ENCODE data around the gene BICC1.
A peak's percentile ranks its signal among the peaks of the same experiment; 100 is the strongest.

Gene BICC1

GRCh38 chr10:58608351-58608750, 95.7 kb downstream of the BICC1 start:
- no peak for DNase-seq

GRCh38 chr10:58608826-58609531, 96.3 kb downstream of the BICC1 start:
- no peak for DNase-seq

- DNase-seq = no peak
Measured at GRCh38 chr10:58609532-58610150, 97.0 kb downstream of the BICC1 start.

- no peak for DNase-seq
Measured at GRCh38 chr10:58615237-58615935, 102.7 kb downstream of the BICC1 start.

- DNase-seq = no peak
Measured at GRCh38 chr10:58618158-58618676, 105.5 kb downstream of the BICC1 start.

GRCh38 chr10:58621379-58622077, 108.9 kb downstream of the BICC1 start:
- DNase-seq = no peak

GRCh38 chr10:58622246-58622645, 109.6 kb downstream of the BICC1 start:
- DNase-seq = no peak

- no peak for DNase-seq
Measured at GRCh38 chr10:58625070-58625469, 112.4 kb downstream of the BICC1 start.

GRCh38 chr10:58627392-58627791, 114.7 kb downstream of the BICC1 start:
- no peak for DNase-seq

GRCh38 chr10:58631715-58632114, 119.0 kb downstream of the BICC1 start:
- no peak for DNase-seq

- DNase-seq = no peak
Measured at GRCh38 chr10:58632216-58632615, 119.5 kb downstream of the BICC1 start.

- no peak for DNase-seq
Measured at GRCh38 chr10:58637352-58637751, 124.7 kb downstream of the BICC1 start.

GRCh38 chr10:58638388-58638787, 125.7 kb downstream of the BICC1 start:
- DNase-seq = no peak

- DNase-seq = peak in 1 of 2 experiments; percentile 68
Measured at GRCh38 chr10:58641095-58641531, 128.4 kb downstream of the BICC1 start.

- DNase-seq = no peak
Measured at GRCh38 chr10:58641708-58642107, 129.0 kb downstream of the BICC1 start.

GRCh38 chr10:58642283-58642682, 129.6 kb downstream of the BICC1 start:
- no peak for DNase-seq

GRCh38 chr10:58642916-58643428, 130.3 kb downstream of the BICC1 start:
- no peak for DNase-seq

GRCh38 chr10:58644311-58644710, 131.6 kb downstream of the BICC1 start:
- DNase-seq = no peak

- DNase-seq = no peak
Measured at GRCh38 chr10:58645416-58646146, 132.9 kb downstream of the BICC1 start.

GRCh38 chr10:58647376-58648112, 134.9 kb downstream of the BICC1 start:
- DNase-seq = no peak

- no peak for DNase-seq
Measured at GRCh38 chr10:58648131-58648530, 135.5 kb downstream of the BICC1 start.
